ENCODE results near the gene BEGAIN. TPM values are rescaled to one million over a fixed set of nuclear protein-coding genes. Genes with fewer than 3 reads are reported as not detected.

The BEGAIN gene
- polyA plus RNA-seq, 1 donor from 2014 or later: 10.9 TPM

- no peak overlapping the region for H2AFZ ChIP-seq (ENCODE audit: low read depth, low read length)
- no peaks in the 10 kb centered on the region for H3K9me3 ChIP-seq (ENCODE audit: low read length)
- no peaks in the 10 kb centered on the region for H3K9me2 ChIP-seq (ENCODE audit: insufficient read depth, low read length)
- no peaks in the 10 kb centered on the region for H3F3A ChIP-seq (ENCODE audit: insufficient read depth, low read length, poor library complexity, severe bottlenecking)
- no peaks in the 10 kb centered on the region for H3K36me3 ChIP-seq (ENCODE audit: insufficient read depth, low read length)
- TF ChIP-seq SMC3 (conservative IDR thresholded peaks at IDR 0.05; ENCODE audit: poor library complexity) (no peak), REST (IDR thresholded peaks at IDR 0.05; ENCODE audit: borderline replicate concordance) (no peak), EP300 (conservative IDR thresholded peaks at IDR 0.05; ENCODE audit: poor library complexity, severe bottlenecking) (no peak), RAD21 (conservative IDR thresholded peaks at IDR 0.05) (no peak), EZH2 (IDR thresholded peaks at IDR 0.05; ENCODE audit: borderline replicate concordance, insufficient read depth, low read length, poor library complexity, severe bottlenecking) (no peak), MXI1 (conservative IDR thresholded peaks at IDR 0.05; ENCODE audit: poor library complexity, severe bottlenecking) (no peak), TAF1 (IDR thresholded peaks at IDR 0.05; ENCODE audit: low read depth) (no peak), POLR2AphosphoS5 (IDR thresholded peaks at IDR 0.05) (no peak), CTCF (IDR thresholded peaks at IDR 0.05; ENCODE audit: poor library complexity, severe bottlenecking) (no peak)
- H3K27ac ChIP-seq (ENCODE audit: low read length): no peak overlapping the region
- H3K4me3 ChIP-seq (ENCODE audit: low read length): no peak overlapping the region
- no peak overlapping the region for H3K4me2 ChIP-seq (ENCODE audit: low read length)
- H3K79me2 ChIP-seq (replicated peaks; ENCODE audit: insufficient read depth, low read length): peaks cover 13% of the 10 kb centered on the region
- no peak overlapping the region for H3K9ac ChIP-seq (ENCODE audit: low read length)
- H3K27me3 ChIP-seq (ENCODE audit: insufficient read depth, low read depth, low read length): peaks cover 15% of the 10 kb centered on the region
- H4K20me1 ChIP-seq (ENCODE audit: insufficient read depth): no peaks in the 10 kb centered on the region
These were observed 14.7 kb downstream of the BEGAIN start for GRCh38 chr14:100572543-100572942.

GRCh38 chr14:100571837-100572236, 15.4 kb downstream of the BEGAIN start:
- H3K27me3 ChIP-seq (ENCODE audit: insufficient read depth, low read depth, low read length): peaks cover 19% of the 10 kb centered on the region

More at GRCh38 chr14:100571837-100572236, 15.4 kb downstream of the BEGAIN start:
- Histone ChIP-seq H4K20me1 (ENCODE audit: insufficient read depth) (no peaks in the 10 kb centered on the region), H3F3A (ENCODE audit: insufficient read depth, low read length, poor library complexity, severe bottlenecking) (no peaks in the 10 kb centered on the region), H3K9me3 (ENCODE audit: low read length) (no peaks in the 10 kb centered on the region), H3K9ac (ENCODE audit: low read length) (no peak overlapping the region), H3K27ac (ENCODE audit: low read length) (no peak overlapping the region), H3K9me2 (ENCODE audit: insufficient read depth, low read length) (no peaks in the 10 kb centered on the region), H3K79me2 (replicated peaks; ENCODE audit: insufficient read depth, low read length) (peaks cover 17% of the 10 kb centered on the region), H3K4me3 (ENCODE audit: low read length) (no peak overlapping the region), H3K36me3 (ENCODE audit: insufficient read depth, low read length) (no peaks in the 10 kb centered on the region), H2AFZ (ENCODE audit: low read depth, low read length) (no peak overlapping the region), H3K4me2 (ENCODE audit: low read length) (no peak overlapping the region)
- TF ChIP-seq REST (IDR thresholded peaks at IDR 0.05; ENCODE audit: borderline replicate concordance) (no peak), CTCF (IDR thresholded peaks at IDR 0.05; ENCODE audit: poor library complexity, severe bottlenecking) (no peak), POLR2AphosphoS5 (IDR thresholded peaks at IDR 0.05) (no peak), RAD21 (conservative IDR thresholded peaks at IDR 0.05) (no peak), MXI1 (conservative IDR thresholded peaks at IDR 0.05; ENCODE audit: poor library complexity, severe bottlenecking) (no peak), EP300 (conservative IDR thresholded peaks at IDR 0.05; ENCODE audit: poor library complexity, severe bottlenecking) (no peak), SMC3 (conservative IDR thresholded peaks at IDR 0.05; ENCODE audit: poor library complexity) (no peak), EZH2 (IDR thresholded peaks at IDR 0.05; ENCODE audit: borderline replicate concordance, insufficient read depth, low read length, poor library complexity, severe bottlenecking) (no peak), TAF1 (IDR thresholded peaks at IDR 0.05; ENCODE audit: low read depth) (no peak)
